H1 (cell line): Measurements from ENCODE around the gene NRXN3. TPM values are rescaled to one million over a fixed set of nuclear protein-coding genes. Genes with fewer than 3 reads are reported as not detected.

Experiments used
- CBX8 ChIP-seq: fragments of 300-800, 300-1000 bp; sonication (generic); IDR thresholded peaks from 2 replicates; pipeline ENCODE4 v1.7.1; 2016; ENCODE audit warnings: low read depth, low read length, borderline replicate concordance
- RFX5 ChIP-seq: IDR thresholded peaks from 2 replicates; pipeline ENCODE4 v1.6.1; 2011; ENCODE audit warnings: low read depth, low read length, improper control_type of control experiment, borderline replicate concordance
- TAF7 ChIP-seq: optimal IDR thresholded peaks from 2 replicates; pipeline ENCODE3; 2011; ENCODE audit warnings: low read depth, mild to moderate bottlenecking, inconsistent platforms, low read length, moderate library complexity, borderline replicate concordance
- polyA plus RNA-seq, 7 experiments: library from polyadenylated mRNA; depleted of rRNA in 3 of 7; stranded (reverse) in 5 of 7; unstranded in 2 of 7; fragments of >200 nt in 5 of 7; fragments of 200-250 nt in 2 of 7; gene quantifications; 1 replicate in 5 of 7; 2 replicates in 1 of 7; 4 replicates in 1 of 7; pipeline versions ENCODE4 v1.2.1 to v1.2.3, GENCODE V29; 2011 to 2013; ENCODE audit warnings: missing spikeins in 2 of 7, mixed read lengths in 2 of 7
- total RNA-seq: library from RNA; stranded (reverse); fragmentation: NEBNext Ultra II Directional; extraction: Animal tissue kit (Norgen Biotek cat#: 25700); gene quantifications from 2 replicates; pipeline ENCODE4 v1.2.1, GENCODE V29; 2021

Gene NRXN3
- total and polyA plus RNA-seq, 2 of the 8 experiments (the other 6 are each of a cell fraction or from before 2014, with no cell fraction given) = 2.6 to 4.1 TPM

DNA sequence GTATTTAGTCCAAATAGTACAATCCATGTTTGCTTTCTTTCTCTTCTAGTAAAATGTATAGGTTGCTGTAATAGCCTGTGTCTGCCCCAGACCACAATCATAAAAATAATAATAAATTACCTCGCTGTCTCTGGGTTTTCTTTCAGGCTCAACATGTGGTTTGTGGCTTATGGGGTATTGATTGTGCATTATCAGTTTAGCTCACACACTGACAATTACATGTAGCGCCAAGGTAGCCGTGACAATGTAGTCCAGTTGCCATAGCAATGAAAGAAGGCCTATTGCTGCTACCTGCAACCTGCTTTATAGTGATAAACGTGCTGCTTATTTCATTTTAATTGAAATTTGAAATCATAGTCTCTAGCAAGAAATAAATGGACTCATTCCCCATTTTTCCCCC lies 1009.8 kb downstream of the NRXN3 start (continued):
- no peak for TF ChIP-seq TAF7
- TF ChIP-seq CBX8 = no peak
- TF ChIP-seq RFX5 = no peak
